ENCODE measurements around the gene CCDC9B.

DNA sequence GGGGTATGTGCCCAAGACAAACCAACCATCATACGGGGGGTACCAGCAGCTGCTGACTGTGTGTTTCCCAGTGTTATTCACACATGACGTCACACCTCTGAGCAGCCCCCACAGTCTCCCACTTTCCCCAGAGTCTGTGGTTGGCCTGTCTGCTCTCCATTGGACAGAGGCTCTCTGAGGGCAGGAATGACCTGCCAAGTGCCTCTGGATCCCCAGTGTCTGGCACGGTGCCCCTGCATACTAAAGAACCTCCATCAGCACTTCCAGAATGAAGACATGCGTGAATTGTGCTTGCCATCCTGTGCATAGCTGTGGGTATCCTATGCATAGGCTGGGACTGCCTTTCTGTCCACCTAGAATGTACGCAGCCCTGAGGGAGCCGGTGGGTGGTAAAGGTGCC is 3.5 kb upstream of the CCDC9B start:
- TF ChIP-seq POLR2A (IDR thresholded peaks at IDR 0.05) = no peak
- TF ChIP-seq, protein P1, sequence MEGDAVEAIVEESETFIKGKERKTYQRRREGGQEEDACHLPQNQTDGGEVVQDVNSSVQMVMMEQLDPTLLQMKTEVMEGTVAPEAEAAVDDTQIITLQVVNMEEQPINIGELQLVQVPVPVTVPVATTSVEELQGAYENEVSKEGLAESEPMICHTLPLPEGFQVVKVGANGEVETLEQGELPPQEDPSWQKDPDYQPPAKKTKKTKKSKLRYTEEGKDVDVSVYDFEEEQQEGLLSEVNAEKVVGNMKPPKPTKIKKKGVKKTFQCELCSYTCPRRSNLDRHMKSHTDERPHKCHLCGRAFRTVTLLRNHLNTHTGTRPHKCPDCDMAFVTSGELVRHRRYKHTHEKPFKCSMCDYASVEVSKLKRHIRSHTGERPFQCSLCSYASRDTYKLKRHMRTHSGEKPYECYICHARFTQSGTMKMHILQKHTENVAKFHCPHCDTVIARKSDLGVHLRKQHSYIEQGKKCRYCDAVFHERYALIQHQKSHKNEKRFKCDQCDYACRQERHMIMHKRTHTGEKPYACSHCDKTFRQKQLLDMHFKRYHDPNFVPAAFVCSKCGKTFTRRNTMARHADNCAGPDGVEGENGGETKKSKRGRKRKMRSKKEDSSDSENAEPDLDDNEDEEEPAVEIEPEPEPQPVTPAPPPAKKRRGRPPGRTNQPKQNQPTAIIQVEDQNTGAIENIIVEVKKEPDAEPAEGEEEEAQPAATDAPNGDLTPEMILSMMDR (IDR thresholded peaks at IDR 0.05) = no peak

Measured in esophagus squamous epithelium (tissue), 4 donors.